HL-60/S4 (cell line): ENCODE measurements around the gene TMED5.

Experiments used
- in situ Hi-C: fragments of 300-500 bp; cut with MboI; formaldehyde crosslinking; loops from 2 replicates; pipeline ENCODE4 v1.14.3; 2022; ENCODE audit warnings: low sequenced_read_pairs

TMED5 gene

DNA sequence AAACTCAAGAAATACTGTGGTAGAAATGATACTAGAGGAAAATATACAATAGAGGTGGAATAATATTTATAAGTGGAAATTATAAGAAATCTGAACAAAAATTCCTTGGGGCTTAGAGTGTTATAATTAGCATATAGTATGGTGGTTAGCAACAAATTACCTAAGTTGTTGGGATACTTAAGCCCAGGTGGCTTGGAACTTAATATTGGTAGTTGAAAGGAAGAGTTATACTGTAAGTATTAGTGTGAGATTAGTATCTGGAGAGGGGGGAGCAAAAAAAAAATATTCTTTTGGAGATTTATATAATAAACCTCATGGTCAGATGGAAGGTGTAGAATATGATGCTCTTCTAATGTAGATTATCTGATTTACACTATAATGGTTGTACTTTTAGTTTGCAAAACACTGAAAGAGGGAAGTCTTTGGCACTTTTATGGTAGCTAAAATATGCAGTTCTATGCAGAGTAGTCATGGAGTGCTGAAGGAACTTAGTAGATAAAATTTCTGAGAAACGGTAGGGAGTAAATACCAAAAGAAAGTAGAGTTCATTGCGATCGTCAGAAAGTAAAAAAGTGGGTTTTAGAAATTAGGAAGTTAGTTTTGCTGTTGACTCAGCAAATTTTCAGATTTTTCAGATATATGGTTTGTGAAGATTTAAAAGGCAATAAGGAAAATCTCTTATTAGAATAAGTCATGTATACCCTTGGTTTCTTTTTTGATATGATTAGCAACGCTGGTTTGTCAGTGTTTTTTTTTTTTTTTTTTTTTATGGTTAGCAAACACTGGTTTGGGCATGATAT lies 55.5 kb downstream of the TMED5 start:
- in situ Hi-C loops: no loop called here

DNA sequence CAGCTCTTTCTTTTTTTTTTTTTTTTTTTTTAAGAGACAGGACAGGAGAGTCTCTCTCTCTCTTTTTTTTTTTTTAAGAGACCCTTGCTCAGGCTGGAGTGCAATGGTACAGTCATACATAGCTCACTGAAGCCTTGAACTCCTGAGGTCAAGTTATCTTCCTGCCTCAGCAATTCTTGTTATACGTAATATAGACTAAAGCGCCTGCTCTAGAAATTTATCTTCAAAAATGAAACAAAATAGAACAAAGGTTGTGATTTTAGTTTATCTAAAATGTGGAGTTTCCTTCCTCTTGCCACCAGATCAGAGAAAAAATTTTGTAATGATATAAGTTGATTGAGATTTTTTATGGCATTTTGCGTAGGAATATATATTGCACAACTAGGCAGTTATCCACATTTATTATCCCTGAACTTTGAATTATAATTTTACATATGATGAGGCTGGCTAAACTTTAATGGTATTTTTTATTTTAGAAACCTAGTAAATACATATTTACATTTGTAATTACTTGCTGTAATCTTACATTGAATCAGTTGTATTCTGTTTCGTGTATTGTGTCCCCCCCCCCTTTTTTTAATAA lies 56.9 kb downstream of the TMED5 start:
- in situ Hi-C loops: no loop called here

DNA sequence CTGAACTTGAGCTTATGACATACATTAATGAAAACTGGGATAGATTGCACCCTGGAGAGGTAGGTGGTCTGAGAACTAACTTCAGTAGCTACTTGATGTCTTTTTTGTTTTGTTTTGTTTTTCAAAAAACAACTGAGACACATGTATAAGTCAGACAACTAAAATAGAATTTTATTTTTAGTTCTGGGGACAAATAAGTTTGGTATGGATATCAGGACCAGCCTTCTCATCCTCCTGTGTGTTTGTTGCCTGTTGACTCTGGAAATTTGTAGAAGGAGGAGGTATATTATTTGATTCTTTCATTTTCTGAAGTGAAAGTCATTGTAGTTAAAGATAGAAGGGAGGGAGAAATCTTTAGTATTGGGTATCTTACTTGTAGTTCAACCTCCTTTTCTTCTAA lies 59.6 kb downstream of the TMED5 start:
- in situ Hi-C loops: no loop called here

DNA sequence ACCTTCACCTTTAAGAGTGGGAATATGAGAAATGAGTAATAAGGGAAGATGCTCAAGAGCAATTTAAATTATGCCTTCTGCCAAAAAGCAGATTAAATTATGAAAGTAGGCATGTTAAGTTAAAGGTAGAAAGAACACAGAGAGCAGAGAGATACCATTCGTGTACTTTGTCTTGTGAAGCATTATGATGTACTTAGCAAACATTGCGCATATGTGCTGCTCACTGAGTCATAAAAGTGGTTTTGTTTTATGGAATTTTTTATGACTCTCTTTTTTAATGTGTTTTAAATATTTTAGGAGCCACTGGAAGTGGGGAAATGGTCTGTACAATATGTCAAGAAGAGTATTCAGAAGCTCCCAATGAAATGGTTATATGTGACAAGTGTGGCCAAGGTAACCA lies 65.8 kb downstream of the TMED5 start:
- in situ Hi-C loops: no loop called here

DNA sequence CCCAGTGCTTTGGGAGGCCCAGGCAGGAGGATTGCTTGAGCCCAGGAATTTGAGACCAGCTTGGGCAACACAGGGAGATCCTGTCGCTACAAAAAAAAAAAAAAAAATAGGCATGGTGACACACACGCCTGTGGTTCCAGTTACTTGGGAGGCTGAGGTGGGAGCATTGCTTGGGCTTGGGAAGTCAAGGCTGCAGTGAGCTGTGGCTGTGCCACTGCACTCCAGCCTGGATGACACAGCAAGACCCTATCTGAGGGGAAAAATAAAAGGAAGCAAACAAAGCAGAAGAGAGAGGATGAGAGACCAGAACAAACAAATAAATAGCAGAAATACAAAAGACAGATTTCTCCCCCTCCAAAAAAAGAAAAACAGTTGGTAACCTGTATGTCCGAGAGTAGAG lies 67.1 kb downstream of the TMED5 start:
- in situ Hi-C loops: no loop called here

DNA sequence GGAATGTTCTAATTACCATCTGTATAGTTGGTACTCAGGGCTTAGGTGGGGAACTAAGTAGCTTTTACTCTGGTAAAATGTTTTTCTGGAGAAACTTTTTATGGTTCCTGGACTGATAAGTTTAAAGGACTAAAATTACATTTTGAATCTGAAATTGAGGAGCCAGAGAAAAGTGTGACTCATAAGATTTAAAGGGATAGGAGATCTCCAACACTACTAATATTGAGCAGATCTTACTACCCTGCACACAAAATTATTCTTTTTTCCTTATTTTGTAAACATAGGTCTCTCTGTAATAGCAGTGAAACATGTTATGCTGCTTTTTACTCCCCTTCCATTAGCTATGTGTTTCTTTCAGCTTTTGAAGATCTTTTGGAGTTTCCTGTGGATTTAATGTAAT lies 68.7 kb downstream of the TMED5 start:
- in situ Hi-C loops: no loop called here

DNA sequence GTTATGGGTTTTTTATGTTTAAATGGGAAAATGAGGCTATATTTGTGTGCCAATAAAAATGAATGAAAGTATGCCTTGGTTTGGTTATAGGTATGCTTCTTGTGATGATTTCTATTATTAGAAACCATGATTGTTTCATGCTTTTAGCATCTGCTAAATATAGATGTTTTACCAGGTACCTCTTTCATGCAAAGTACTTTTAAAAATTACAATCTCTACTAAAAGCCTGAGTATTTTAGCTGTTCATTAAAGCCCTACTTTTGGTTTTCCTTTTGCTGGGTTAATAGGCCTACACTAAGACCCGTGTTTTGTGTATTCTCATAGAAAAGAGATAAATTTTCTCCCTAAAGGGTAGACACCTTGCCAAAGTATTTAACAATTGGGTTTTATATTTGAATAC lies 69.1 kb downstream of the TMED5 start:
- in situ Hi-C loops: no loop called here

DNA sequence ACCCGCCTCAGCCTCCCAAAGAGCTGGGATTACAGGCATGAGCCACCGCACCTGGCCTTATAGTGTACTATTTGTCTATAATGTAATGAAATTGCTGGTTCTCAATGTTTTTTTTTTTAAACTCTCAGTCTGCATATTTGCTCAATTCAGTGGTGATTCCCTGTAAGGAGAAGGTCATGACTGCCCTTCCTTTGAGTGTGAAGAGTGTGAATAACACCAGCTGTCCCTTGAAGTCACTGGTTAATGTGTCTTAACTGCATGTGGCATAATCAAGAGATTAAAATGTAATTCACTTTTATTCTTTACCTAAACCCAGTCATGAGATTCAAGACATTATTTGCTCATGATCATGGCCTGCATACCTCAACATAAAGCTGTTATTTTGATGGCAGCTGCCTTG lies 70.6 kb downstream of the TMED5 start:
- in situ Hi-C loops: no loop called here

DNA sequence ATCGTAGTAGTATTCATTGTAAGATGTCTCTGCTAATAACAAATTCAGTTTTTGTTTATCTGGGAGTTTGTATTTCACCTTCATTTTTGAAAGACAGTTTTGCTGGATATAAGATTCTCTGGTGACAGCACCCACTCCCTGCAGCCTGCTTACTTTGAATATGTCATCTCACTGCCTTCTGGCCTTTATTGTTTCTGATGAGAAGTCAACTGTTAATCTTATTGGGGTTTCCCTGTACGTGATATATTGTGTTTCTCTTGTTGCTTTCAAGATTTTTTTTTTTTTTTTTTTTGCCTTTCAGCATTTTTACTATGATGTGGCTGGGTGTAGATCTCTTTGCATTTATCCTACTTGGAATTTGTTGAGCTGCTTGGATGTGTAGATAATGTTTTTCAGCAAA lies 71.9 kb downstream of the TMED5 start:
- in situ Hi-C loops: no loop called here

DNA sequence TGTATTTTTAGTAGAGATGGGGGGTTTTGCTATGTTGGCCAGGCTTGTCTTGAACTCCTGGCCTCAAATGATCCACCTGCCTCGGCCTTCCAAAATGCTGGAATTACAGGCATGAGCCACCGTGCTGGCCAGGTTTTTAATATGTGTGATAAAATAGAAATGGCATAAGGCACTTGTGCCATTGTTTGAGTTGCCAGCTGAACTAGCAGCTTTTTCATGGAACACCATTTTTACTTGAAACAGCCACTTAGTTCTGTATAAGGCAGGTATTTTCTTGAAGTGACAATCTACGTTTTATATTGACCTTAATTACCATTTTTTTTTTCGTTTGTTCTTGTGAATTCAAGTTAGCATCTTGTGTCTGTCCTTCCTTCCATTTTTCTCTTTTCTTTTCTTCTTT lies 72.8 kb downstream of the TMED5 start:
- in situ Hi-C loops: no loop called here

DNA sequence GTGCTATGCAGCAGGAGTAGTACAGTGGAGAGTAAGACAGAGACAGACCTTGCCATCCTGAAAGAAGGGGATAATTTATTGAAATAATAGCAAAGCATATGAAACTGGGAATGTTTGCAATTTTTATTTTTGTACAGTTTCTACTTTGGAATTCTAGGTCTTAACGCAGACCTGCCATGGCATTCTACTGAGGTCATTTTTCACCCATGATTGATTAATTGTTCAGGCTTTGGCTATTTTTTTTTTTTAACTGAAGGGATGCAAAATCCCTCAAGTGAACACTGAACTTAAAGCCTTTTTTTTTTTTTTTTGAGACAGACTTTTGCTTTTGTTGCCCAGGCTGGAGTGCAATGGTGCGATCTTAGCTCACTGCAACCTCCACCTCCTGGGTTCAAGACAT lies 74.0 kb downstream of the TMED5 start:
- in situ Hi-C loops: no loop called here

DNA sequence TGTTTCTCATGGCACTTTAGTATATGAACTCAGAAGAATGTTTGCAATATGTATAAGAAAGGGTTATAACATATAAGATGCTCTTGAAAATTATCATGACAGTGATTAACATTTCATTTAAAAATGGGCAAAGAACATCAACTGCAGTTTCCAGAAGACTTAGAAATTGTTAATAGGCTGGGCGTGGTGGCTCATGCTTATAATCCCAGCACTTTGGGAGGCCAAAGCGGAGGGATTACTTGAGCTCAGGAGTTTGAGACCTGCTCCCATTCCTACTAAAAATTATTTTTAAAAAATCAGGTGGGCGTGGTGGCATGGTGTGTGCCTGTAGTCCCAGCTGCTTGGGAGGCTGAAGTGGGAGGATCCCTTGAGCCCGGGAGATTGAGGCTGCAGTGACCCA lies 78.1 kb downstream of the TMED5 start:
- in situ Hi-C loops: no loop called here
